ENCODE results near the gene RARB.

The RARB gene

GRCh38 chr3:25473246-25473645 is 45.2 kb downstream of the RARB start:
- no peak for DNase-seq

GRCh38 chr3:25474052-25474451 is 46.0 kb downstream of the RARB start:
- DNase-seq: no peak

GRCh38 chr3:25476639-25477038 is 48.6 kb downstream of the RARB start:
- DNase-seq: no peak

DNA sequence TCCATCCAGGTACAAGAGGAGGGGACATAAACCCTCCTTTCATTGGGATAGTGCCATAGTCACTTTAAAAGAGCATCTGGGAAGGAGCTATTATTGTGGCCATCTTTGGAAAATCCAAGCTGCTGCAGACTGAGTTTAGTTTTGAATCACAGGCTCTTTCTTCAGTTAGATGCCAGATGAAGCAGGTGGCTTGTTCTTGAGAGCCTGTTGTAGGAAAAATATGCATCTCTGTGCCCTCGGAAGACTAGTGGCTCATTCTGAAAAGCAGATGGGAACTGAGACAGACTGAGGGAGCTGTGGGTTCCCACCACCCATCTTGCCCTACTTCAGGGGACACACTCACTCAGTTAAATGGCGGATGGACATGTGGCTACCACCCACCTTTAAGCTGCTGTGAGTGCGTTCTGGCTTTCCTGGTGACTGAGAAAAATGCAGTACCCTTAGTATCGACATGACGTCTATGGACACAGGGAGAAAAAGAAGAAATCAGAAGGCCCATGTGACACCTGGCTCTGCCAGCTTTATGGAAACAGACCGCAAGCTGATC is 50.2 kb downstream of the RARB start:
- DNase-seq: no peak

DNA sequence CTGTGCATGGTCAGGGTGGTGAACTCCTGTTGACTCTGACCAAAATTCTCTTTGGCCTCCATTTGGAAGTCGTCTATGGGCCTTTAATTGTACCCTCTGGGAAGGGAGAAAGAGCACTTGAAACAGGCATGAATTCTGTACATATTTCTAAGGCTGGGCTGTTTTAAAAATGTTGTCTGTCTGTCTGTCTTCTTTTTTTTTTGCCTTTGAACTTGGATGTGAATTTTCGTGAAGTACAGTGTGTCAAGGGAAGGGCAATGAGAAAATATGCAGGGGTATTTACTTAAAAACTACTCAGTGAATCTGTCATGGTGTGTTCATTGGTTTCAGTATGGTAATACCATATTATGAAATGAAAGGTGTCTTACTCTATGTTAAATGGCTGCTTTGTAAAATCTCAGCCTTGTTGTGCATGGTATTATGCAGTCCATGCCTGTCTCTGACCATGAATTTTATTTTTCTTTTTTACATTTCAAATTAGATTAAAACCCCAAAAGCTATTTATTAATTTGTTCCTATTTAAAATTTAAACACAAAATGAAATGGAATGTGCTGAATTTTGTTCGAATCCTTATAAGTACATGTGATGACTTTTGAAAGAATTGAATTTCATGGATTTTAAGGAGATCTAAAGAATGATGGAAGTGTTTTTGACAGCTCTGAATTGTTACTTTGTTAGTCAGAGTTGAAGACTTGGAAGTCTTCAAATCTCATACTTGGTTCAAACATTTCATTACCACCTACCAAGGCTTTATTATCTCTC is 51.1 kb downstream of the RARB start:
- DNase-seq: no peak

DNA sequence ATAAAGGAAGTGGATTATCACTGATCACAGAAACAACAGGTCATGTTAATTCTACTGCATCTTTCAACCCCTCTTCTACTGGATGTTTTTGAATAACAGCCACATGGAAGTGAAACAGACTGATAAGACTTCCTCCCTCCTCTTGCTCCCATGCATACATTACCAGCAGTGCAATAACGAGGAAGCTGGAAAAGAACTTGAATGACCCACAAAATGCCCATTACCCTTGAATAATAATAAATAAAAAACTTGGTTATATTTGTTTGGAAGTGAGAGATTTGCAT is 51.6 kb downstream of the RARB start:
- DNase-seq: no peak

- no peak for DNase-seq
These were observed 52.7 kb downstream of the RARB start for GRCh38 chr3:25480811-25481210.

DNA sequence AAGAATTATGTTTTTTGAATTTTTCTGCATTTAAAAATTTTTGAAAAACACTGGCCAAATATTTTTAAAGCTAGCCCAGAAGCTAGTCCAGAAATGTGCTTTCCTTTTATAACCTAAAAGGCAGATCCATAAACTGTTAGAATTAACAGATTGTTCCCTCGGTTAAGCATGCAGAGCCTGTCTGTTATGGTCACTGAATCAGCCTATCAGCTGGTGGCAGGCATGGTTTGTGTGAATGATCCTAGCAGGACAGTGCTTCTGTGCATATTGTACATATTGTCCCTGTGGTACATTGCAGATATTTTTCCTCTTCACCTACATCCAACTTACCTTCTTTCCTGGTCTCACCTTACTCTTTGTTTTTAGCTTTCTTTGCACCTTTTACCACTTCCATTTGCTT is 53.3 kb downstream of the RARB start:
- no peak for DNase-seq

- no peak for DNase-seq
These were observed 55.4 kb downstream of the RARB start for GRCh38 chr3:25483456-25483855.

GRCh38 chr3:25485673-25486072 is 57.6 kb downstream of the RARB start:
- no peak for DNase-seq

- no peak for DNase-seq
These were observed 58.9 kb downstream of the RARB start for GRCh38 chr3:25486932-25487331.

DNA sequence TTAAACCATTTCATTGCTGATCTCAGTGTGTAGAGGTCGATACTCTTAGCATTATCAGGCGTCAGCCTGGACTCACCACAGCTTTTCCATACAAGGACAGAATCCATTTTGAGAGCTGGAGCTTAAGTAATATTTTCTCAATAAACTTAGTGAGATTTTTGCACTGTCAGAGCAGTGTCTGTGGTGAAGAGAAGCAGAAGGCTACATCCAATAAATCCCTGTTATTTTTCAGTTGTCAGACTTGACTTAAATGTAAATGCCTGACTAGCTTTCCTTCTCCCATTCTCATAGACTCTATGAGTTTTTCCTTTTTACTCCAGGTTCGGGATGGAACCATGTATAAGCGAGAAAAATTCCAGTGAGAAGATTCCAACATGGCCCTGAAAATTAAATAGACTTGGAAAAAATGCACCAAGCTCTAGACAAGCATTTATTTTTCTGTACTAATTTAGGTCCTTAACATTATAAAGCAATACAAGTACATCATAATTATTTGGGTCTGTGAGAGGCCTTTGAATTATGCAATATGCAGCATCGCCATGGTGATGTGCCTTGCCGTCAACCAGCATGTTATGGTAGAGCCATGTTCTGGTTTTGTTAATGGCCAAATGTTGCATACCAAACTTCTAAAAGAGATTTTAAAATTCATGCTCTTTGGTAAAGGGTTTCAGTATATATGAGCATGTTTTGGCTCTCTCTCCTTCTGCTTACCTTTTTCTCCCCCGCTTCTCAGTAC is 62.0 kb downstream of the RARB start:
- no peak for DNase-seq

DNA sequence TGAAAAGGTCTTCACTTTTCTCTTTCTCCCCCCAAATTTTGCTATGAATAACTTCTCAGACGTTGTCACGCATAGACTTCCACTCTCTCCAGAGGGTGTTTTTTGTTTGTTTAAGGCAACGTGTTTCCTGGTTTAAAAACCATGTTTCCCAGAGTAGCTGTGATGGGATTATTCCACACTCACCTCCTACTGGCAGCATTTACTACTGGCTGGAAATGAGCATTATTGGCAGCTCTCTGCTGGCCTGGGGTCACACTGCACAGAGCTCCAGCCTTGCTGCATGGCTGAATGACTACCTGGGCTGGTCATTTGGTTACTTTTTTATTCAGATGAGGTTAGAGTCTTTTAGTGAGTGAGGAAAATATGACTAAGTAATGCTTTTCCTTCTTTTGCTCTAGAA is 65.2 kb downstream of the RARB start:
- no peak for DNase-seq

- no peak for DNase-seq
These were observed 65.7 kb downstream of the RARB start for GRCh38 chr3:25493786-25494185.

- no peak for DNase-seq
These were observed 67.2 kb downstream of the RARB start for GRCh38 chr3:25495304-25495703.

- DNase-seq: no peak
These were observed 67.7 kb downstream of the RARB start for GRCh38 chr3:25495726-25496253.

- DNase-seq: no peak
These were observed 69.0 kb downstream of the RARB start for GRCh38 chr3:25497096-25497495.

DNA sequence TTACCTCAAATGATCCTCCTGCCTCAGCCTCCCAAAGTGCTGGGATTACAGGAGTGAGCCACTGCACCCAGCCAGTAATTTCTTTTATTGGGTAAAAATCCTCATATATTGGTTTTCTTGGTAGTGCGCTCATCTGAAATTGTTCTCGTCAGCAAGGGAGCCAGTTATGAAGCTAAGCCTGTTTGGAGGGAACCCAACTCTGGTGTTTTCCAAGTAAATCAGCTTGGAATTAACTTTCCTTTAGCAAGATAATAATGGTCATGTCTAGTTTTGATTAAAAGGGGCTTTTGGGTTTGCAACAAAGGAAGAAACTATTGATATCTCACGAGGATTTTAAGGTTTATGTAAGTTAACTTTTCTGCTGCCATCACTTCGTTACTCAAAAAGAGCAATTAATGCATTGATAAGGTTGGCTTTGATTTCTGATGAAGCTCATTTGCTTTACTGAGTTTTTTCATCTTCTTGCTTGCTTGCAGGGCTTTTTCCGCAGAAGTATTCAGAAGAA is 72.7 kb downstream of the RARB start:
- no peak for DNase-seq

GRCh38 chr3:25502233-25502632 is 74.2 kb downstream of the RARB start:
- no peak for DNase-seq

DNA sequence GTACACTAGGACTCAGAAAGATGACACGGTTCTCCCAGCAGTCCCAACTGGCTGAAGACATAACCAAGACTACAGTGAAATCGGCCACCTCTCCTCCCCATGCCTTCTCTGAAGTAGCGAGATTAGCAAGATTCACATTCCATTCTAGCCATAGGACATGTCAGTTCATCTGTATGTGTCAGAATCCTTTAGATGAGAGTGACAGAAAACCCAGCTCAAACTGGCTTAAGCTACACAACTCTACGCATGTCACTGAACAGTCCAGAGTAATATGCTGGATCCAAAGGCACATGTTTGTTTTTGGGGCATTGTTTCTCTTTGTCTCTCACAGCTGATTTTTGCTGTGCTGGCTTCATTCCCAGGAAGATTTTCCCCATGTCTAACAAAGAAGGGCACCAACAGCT is 75.8 kb downstream of the RARB start:
- DNase-seq: no peak

GRCh38 chr3:25505581-25505980 is 77.5 kb downstream of the RARB start:
- no peak for DNase-seq

GRCh38 chr3:25507811-25508210 is 79.7 kb downstream of the RARB start:
- DNase-seq: no peak

DNA sequence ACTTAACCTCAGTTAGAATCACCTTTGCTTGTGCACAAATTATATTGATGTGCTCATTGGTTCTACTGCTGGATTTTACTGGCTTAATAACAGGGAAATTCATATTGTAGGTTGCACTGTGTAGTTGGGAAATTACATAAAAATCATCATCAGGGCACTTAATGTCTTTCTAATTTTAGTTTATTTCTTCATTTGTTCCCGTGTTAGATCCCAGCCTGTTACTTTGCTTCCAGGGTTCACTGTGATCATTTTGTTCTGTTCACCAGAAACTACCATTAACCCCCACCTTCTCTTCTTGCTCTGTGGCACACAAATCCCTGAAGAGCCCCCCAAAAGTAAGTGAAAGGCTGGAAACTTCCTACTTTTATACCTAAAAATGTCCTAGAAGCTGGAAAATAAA is 80.4 kb downstream of the RARB start:
- DNase-seq: no peak

- no peak for DNase-seq
These were observed 80.8 kb downstream of the RARB start for GRCh38 chr3:25508901-25509300.

Measured in CD4-positive, alpha-beta T cell treated with Interferon alpha-2 for 1 hour (primary cell).